A549 (cell line): ENCODE data around the gene UBXN10. TPM values are rescaled to one million over a fixed set of nuclear protein-coding genes. Genes with fewer than 3 reads are reported as not detected.

Experiments used
- ATAC-seq, 2 experiments: fragments of 200-7000 bp in 1 of 2; fragments of >200 bp in 1 of 2; cut with Nextera tagmentation in 1 of 2; cut with Tn5 transposase in 1 of 2; 3 replicates each; pipeline versions ENCODE4 v1.8.0 to v1.9.1; 2018 to 2020; ENCODE audit warnings: mild to moderate bottlenecking in 1 of 2, moderate library complexity in 1 of 2
- CTCF ChIA-PET: fragments of 300-600 bp; sonication (Branson Sonifier 250); formaldehyde crosslinking; extraction: SDS; loops from one replicate; lab custom pipeline; 2021; ENCODE audit warnings: antibody characterized with exemption, inconsistent platforms; lab: Yijun Ruan, JAX
- POLR2A ChIA-PET: fragments of 350-600 bp; formaldehyde crosslinking; extraction: SDS; loops from one replicate; lab custom pipeline; 2021; ENCODE audit warnings: antibody characterized with exemption, inconsistent platforms; lab: Yijun Ruan, JAX
- DNase-seq, 2 experiments: peaks; one replicate each; pipeline versions ENCODE4 v3.0.0 to v3.0.0-alpha.2; 2011 to 2016; ENCODE audit warnings: low read depth in 1 of 2, low spot score in 1 of 2
- FAIRE-seq: peaks from 2 replicates; lab custom pipeline; 2011; peaks lifted over from hg19 to GRCh38; lab: Jason Lieb, UNC
- H3K27ac ChIP-seq, 2 experiments: fragments of >200 bp; sonication (Bioruptor Twin); formaldehyde crosslinking; 3 replicates each; pipeline ENCODE4 v1.5.1; 2016 to 2017
- H3K4me1 ChIP-seq: fragments of >200 bp; sonication (Bioruptor Twin); formaldehyde crosslinking; 3 replicates; pipeline ENCODE4 v1.6.1; 2016
- H3K4me2 ChIP-seq: fragments of >200 bp; sonication (Bioruptor Twin); formaldehyde crosslinking; 3 replicates; pipeline ENCODE4 v1.6.1; 2016
- H3K4me3 ChIP-seq: fragments of >200 bp; sonication (Bioruptor Twin); formaldehyde crosslinking; 3 replicates; pipeline ENCODE4 v1.5.1; 2016
- H3K9me3 ChIP-seq: fragments of >200 bp; sonication (Bioruptor Twin); formaldehyde crosslinking; 3 replicates; pipeline ENCODE4 v1.6.1; 2016
- BHLHE40 ChIP-seq: IDR thresholded peaks from 2 replicates; pipeline ENCODE4 v1.6.1; 2012; ENCODE audit warnings: low read depth, low read length, inconsistent platforms
- CBX2 ChIP-seq: fragments of 200-600 bp; sonication (generic); IDR thresholded peaks from 2 replicates; pipeline ENCODE4 v1.6.1; 2016; ENCODE audit warnings: low read depth, mild to moderate bottlenecking, borderline replicate concordance
- CHD2 ChIP-seq: fragments of 150-350 bp; IDR thresholded peaks from 2 replicates; pipeline ENCODE4 v1.6.1; 2014; ENCODE audit warnings: low read length; ENCODE audit not compliant: partially characterized antibody
- EHMT2 ChIP-seq: fragments of 200-600 bp; sonication (generic); IDR thresholded peaks from 2 replicates; pipeline ENCODE4 v1.6.1; 2016; ENCODE audit warnings: antibody characterized with exemption, low read depth, mild to moderate bottlenecking, moderate library complexity
- ELK1 ChIP-seq: fragments of 150-350 bp; IDR thresholded peaks from 2 replicates; pipeline ENCODE4 v1.6.1; 2014; ENCODE audit warnings: low read depth, mild to moderate bottlenecking, low read length
- GATA3 ChIP-seq: IDR thresholded peaks from 2 replicates; pipeline ENCODE4 v1.6.1; 2012; ENCODE audit warnings: borderline replicate concordance
- HDAC2 ChIP-seq: fragments of 200-600 bp; sonication (generic); IDR thresholded peaks from 2 replicates; pipeline ENCODE4 v1.6.1; 2016
- HES2 ChIP-seq: fragments of >200 bp; sonication (Bioruptor Twin); formaldehyde crosslinking; IDR thresholded peaks from 2 replicates; pipeline ENCODE4 v1.6.1; 2016
- HOXA7 ChIP-seq: fragments of 250-450 bp; sonication (Bioruptor Pico); IDR thresholded peaks from 2 replicates; pipeline ENCODE4 v1.5.0; 2020; ENCODE audit warnings: mild to moderate bottlenecking, moderate library complexity
- HOXB13 ChIP-seq: fragments of 250-450 bp; sonication (Bioruptor Pico); IDR thresholded peaks from 2 replicates; pipeline ENCODE4 v1.5.0; 2020; ENCODE audit warnings: low read depth, mild to moderate bottlenecking, moderate library complexity
- HOXB5 ChIP-seq: fragments of 250-450 bp; sonication (Bioruptor Pico); IDR thresholded peaks from 2 replicates; pipeline ENCODE4 v1.5.0; 2020; ENCODE audit warnings: mild to moderate bottlenecking, moderate library complexity
- JUNB ChIP-seq: fragments of >200 bp; sonication (Bioruptor Twin); formaldehyde crosslinking; IDR thresholded peaks from 2 replicates; pipeline ENCODE4 v1.6.1; 2016
- KDM1A ChIP-seq: fragments of 200-600 bp; sonication (generic); IDR thresholded peaks from 2 replicates; pipeline ENCODE4 v1.6.1; 2016; ENCODE audit warnings: low read depth, mild to moderate bottlenecking
- KDM5A ChIP-seq: fragments of 200-600 bp; sonication (generic); IDR thresholded peaks from 2 replicates; pipeline ENCODE4 v1.6.1; 2016; ENCODE audit warnings: antibody characterized with exemption, mild to moderate bottlenecking
- MAX ChIP-seq: IDR thresholded peaks from 2 replicates; pipeline ENCODE4 v1.6.1; 2012
- PBX3 ChIP-seq: IDR thresholded peaks from 2 replicates; pipeline ENCODE4 v1.6.1; 2012
- PHF8 ChIP-seq: fragments of 200-600 bp; sonication (generic); IDR thresholded peaks from 2 replicates; pipeline ENCODE4 v1.6.1; 2016; ENCODE audit warnings: low read depth, mild to moderate bottlenecking, antibody characterized with exemption, moderate library complexity, borderline replicate concordance
- POLR2A ChIP-seq: IDR thresholded peaks from 2 replicates; pipeline ENCODE4 v1.6.1; 2012; ENCODE audit warnings: mild to moderate bottlenecking, low read length
- RAD21 ChIP-seq, 2 experiments: fragments of >200 bp in 1 of 2; sonication (Bioruptor Twin) in 1 of 2; formaldehyde crosslinking in 1 of 2; IDR thresholded peaks in 1 of 2; conservative IDR thresholded peaks in 1 of 2; 2 replicates in 1 of 2; 3 replicates in 1 of 2; pipeline ENCODE4 v1.6.1; 2012 to 2018; ENCODE audit warnings: inconsistent platforms in 1 of 2
- REST ChIP-seq: fragments of 200-600 bp; sonication (generic); IDR thresholded peaks from 2 replicates; pipeline ENCODE4 v1.6.1; 2016; ENCODE audit warnings: antibody characterized with exemption, mild to moderate bottlenecking, moderate library complexity
- RFX5 ChIP-seq: fragments of 450-650 bp; IDR thresholded peaks from 2 replicates; pipeline ENCODE4 v1.7.1; 2014; ENCODE audit warnings: antibody characterized with exemption, mild to moderate bottlenecking, moderate library complexity
- SREBF2 ChIP-seq: fragments of 450-650 bp; IDR thresholded peaks from 2 replicates; pipeline ENCODE4 v1.6.1; 2014; ENCODE audit warnings: mild to moderate bottlenecking, moderate library complexity
- USF2 ChIP-seq: fragments of 450-650 bp; IDR thresholded peaks from 2 replicates; pipeline ENCODE4 v1.6.1; 2014; ENCODE audit warnings: antibody characterized with exemption
- ZC3H11A ChIP-seq: fragments of 450-650 bp; IDR thresholded peaks from 2 replicates; pipeline ENCODE4 v1.6.1; 2014; ENCODE audit warnings: antibody characterized with exemption, mild to moderate bottlenecking
- ZFP36 ChIP-seq: fragments of 450-650 bp; IDR thresholded peaks from 2 replicates; pipeline ENCODE4 v1.6.1; 2014; ENCODE audit warnings: borderline replicate concordance; ENCODE audit not compliant: partially characterized antibody
- ZNF302 ChIP-seq: fragments of 250-450 bp; sonication (Bioruptor Pico); IDR thresholded peaks from 2 replicates; pipeline ENCODE4 v1.9.0; 2021; ENCODE audit warnings: inconsistent platforms, mild to moderate bottlenecking, moderate library complexity
- WGBS: methylation state at CpG from one replicate; pipeline ENCODE4 v1.1.6; 2017; ENCODE audit errors: missing lambda C conversion rate; 5-methylcytosine and 5-hydroxymethylcytosine counted together
- polyA plus RNA-seq, 4 experiments: library from polyadenylated mRNA; depleted of rRNA in 3 of 4; stranded (reverse); fragments of >200 nt; fragmentation: RNase III in 1 of 4; extraction: RNeasy Plus Mini Kit Qiagen cat#74134 plus additional on column Dnase treatment in 1 of 4; gene quantifications; 2 replicates in 3 of 4; 3 replicates in 1 of 4; pipeline ENCODE4 v1.2.3, GENCODE V29; 2011 to 2017

The UBXN10 gene
- polyA plus RNA-seq, 2 of the 4 experiments (the other 2 are of a cell fraction) = not detected

- 53% methylated on average over 2 of the region's 3 CpGs for WGBS
- no peak overlapping the region for H3K4me2 ChIP-seq
Measured at GRCh38 chr1:20199403-20199802, 13.5 kb downstream of the UBXN10 start.

GRCh38 chr1:20199840-20200239 lies 13.9 kb downstream of the UBXN10 start:
- H3K9me3 ChIP-seq = no peaks in the 10 kb centered on the region
- 28% methylated on average over 2 of the region's 2 CpGs for WGBS
- peaks cover 8% of the 10 kb centered on the region; the same call in 1 of the 3 replicates for H3K4me1 ChIP-seq
- CTCF ChIA-PET = interaction anchor here (1.6 to 4.6 kb wide), 2 partner anchors 12 to 292 kb away, joined by 3 to 24 read pairs; no protein-coding TSS in a partner anchor
- TF ChIP-seq REST (no peak), HOXA7 (CRISPR knock-in tag) (no peak), RAD21 (conservative IDR thresholded peaks at IDR 0.05 in 1 of 2, IDR thresholded peaks at IDR 0.05 in 1 of 2) (no peak), GATA3 (no peak), KDM1A (no peak), PHF8 (no peak), HES2 (no peak)
- FAIRE-seq (no peak), DNase-seq (no peak), ATAC-seq (no peak)
- POLR2A ChIA-PET = no interaction called here
- no peak overlapping the region for H3K4me2 ChIP-seq
- H3K4me3 ChIP-seq = no peak overlapping the region
- H3K27ac ChIP-seq = no peak overlapping the region

More at GRCh38 chr1:20199403-20199802, 13.5 kb downstream of the UBXN10 start:
- Histone ChIP-seq H3K9me3 (no peaks in the 10 kb centered on the region), H3K4me3 (no peak overlapping the region), H3K4me1 (peaks cover 8% of the 10 kb centered on the region; the same call in 1 of the 3 replicates)
- ATAC-seq (no peak), FAIRE-seq (no peak)
- ChIA-PET POLR2A (no interaction called here), CTCF (interaction anchor here (1.6 to 4.6 kb wide), 2 partner anchors 13 to 293 kb away, joined by 3 to 24 read pairs; no protein-coding TSS in a partner anchor)
- TF ChIP-seq USF2 (no peak), JUNB (no peak), MAX (no peak), SREBF2 (no peak), RAD21 (conservative IDR thresholded peaks at IDR 0.05 in 1 of 2, IDR thresholded peaks at IDR 0.05 in 1 of 2) (no peak)
- TF ChIP-seq, all 56 proteins: peak for 0
- no peak overlapping the region for H3K27ac ChIP-seq
- DNase-seq = no peak

- DNase-seq (no peak), FAIRE-seq (no peak), ATAC-seq (no peak)
- no peak overlapping the region for H3K4me3 ChIP-seq
- CTCF ChIA-PET = interaction anchor here (1.0 to 4.6 kb wide), 4 partner anchors 9 to 291 kb away, joined by 3 to 24 read pairs (median 3); no protein-coding TSS in a partner anchor
- 82% methylated on average over 2 of the region's 2 CpGs for WGBS
- no peaks in the 10 kb centered on the region for H3K9me3 ChIP-seq
- peaks cover 8% of the 10 kb centered on the region; the same call in 1 of the 3 replicates for H3K4me1 ChIP-seq
- H3K4me2 ChIP-seq = no peak overlapping the region
- TF ChIP-seq CHD2 (no peak), SREBF2 (no peak), RAD21 (conservative IDR thresholded peaks at IDR 0.05 in 1 of 2, IDR thresholded peaks at IDR 0.05 in 1 of 2) (no peak), POLR2A (no peak), KDM1A (no peak), ZNF302 (CRISPR knock-in tag) (no peak), EHMT2 (no peak), HOXA7 (CRISPR knock-in tag) (no peak), BHLHE40 (no peak), RFX5 (no peak), KDM5A (no peak), HOXB5 (CRISPR knock-in tag) (no peak), ELK1 (no peak), CBX2 (no peak), ZC3H11A (no peak), HDAC2 (no peak), PBX3 (no peak), ZFP36 (no peak), MAX (no peak), HOXB13 (CRISPR knock-in tag) (no peak)
- POLR2A ChIA-PET = no interaction called here
- H3K27ac ChIP-seq = no peak overlapping the region
Measured at GRCh38 chr1:20200966-20201365, 15.1 kb downstream of the UBXN10 start.
